K562 (cell line): ENCODE data around the gene FADD. TPM values are rescaled to one million over a fixed set of nuclear protein-coding genes. Genes with fewer than 3 reads are reported as not detected.

ENCODE experiments used
- ATAC-seq: fragments of 200-7000 bp; cut with Tn5 transposase; 3 replicates; pipeline ENCODE4 v1.9.1; 2020; ENCODE audit warnings: moderate library complexity
- BruUV-seq: library from RNA; stranded (reverse); fragments of 400-500 nt; replicated peaks from 2 replicates; lab custom pipeline; 2021; lab: Mats Ljungman, UMichigan
- CTCF ChIA-PET: fragments of 300-600 bp; formaldehyde crosslinking; extraction: SDS; loops from one replicate; lab custom pipeline; 2021; ENCODE audit warnings: low intra/inter-chr PET ratio; lab: Yijun Ruan, JAX
- POLR2A ChIA-PET: fragments of 300-600, 350-650 bp; sonication (Branson Sonifier 250); formaldehyde crosslinking; extraction: SDS; loops from one replicate; lab custom pipeline; 2021; ENCODE audit warnings: antibody characterized with exemption, inconsistent platforms; lab: Yijun Ruan, JAX
- DNase-seq, 4 experiments: peaks; one replicate each; pipeline versions ENCODE4 v3.0.0 to v3.0.0-alpha.2; 2011 to 2018; ENCODE audit warnings: low spot score in 3 of 4, mixed read lengths in 3 of 4; ENCODE audit errors: extremely low read depth in 1 of 4
- FAIRE-seq: peaks from 2 replicates; lab custom pipeline; 2011; peaks lifted over from hg19 to GRCh38; lab: Jason Lieb, UNC
- H2AFZ ChIP-seq: 2 replicates; pipeline ENCODE4 v1.6.0; 2011; ENCODE audit warnings: low read depth, low read length, control low read depth, inconsistent platforms
- H3K27ac ChIP-seq: fragments of 200-600 bp; 3 replicates; pipeline ENCODE4 v1.8.0; 2011; ENCODE audit warnings: low read depth, mild to moderate bottlenecking, control low read depth, inconsistent platforms, low read length, moderate library complexity, mixed read lengths; ENCODE audit errors: extremely low read depth
- H3K27me3 ChIP-seq, 2 experiments: fragments of 300-600 bp in 1 of 2; 2 replicates in 1 of 2; 3 replicates in 1 of 2; pipeline versions ENCODE4 v1.6.0 to v1.8.0; 2011; ENCODE audit warnings: inconsistent platforms in 2 of 2, low read length in 2 of 2, mild to moderate bottlenecking in 1 of 2, mixed read lengths in 1 of 2, moderate library complexity in 1 of 2; ENCODE audit not compliant: control insufficient read depth in 2 of 2, insufficient read depth in 2 of 2
- H3K36me3 ChIP-seq: fragments of 300-600 bp; 3 replicates; pipeline ENCODE4 v1.8.0; 2011; ENCODE audit warnings: mild to moderate bottlenecking, low read length, inconsistent platforms; ENCODE audit not compliant: control insufficient read depth, insufficient read depth
- H3K4me1 ChIP-seq, 2 experiments: fragments of 200-600 bp in 1 of 2; replicated peaks in 1 of 2; 2 replicates in 1 of 2; 3 replicates in 1 of 2; pipeline versions ENCODE4 v1.5.1 to v1.8.0; 2011; ENCODE audit warnings: inconsistent platforms in 2 of 2, low read length in 2 of 2, mild to moderate bottlenecking in 1 of 2, mixed read lengths in 1 of 2, moderate library complexity in 1 of 2; ENCODE audit not compliant: control insufficient read depth in 2 of 2, insufficient read depth in 2 of 2
- H3K4me2 ChIP-seq: 2 replicates; pipeline ENCODE4 v1.6.1; 2011; ENCODE audit warnings: low read length, control low read depth, inconsistent platforms, mixed read lengths; ENCODE audit not compliant: insufficient read depth
- H3K4me3 ChIP-seq: fragments of 200-600 bp; sonication (generic), shearing (Covaris generic); 2 replicates; pipeline ENCODE4 v1.5.1; 2016; ENCODE audit warnings: control low read depth, inconsistent platforms
- H3K79me2 ChIP-seq: fragments of 200-600 bp; 3 replicates; pipeline ENCODE4 v1.8.0; 2011; ENCODE audit warnings: low read length, inconsistent platforms; ENCODE audit not compliant: control insufficient read depth, insufficient read depth
- H3K9ac ChIP-seq, 2 experiments: 2 replicates each; pipeline versions ENCODE4 v1.6.0 to v1.6.1; 2011; ENCODE audit warnings: low read depth in 2 of 2, low read length in 2 of 2, control low read depth in 1 of 2, inconsistent platforms in 1 of 2, mild to moderate bottlenecking in 1 of 2, mixed read lengths in 1 of 2; ENCODE audit not compliant: insufficient read depth in 1 of 2
- H3K9me1 ChIP-seq: one replicate; pipeline ENCODE4 v1.6.0; 2011; ENCODE audit warnings: inconsistent platforms, mild to moderate bottlenecking, low read length, moderate library complexity; ENCODE audit not compliant: control insufficient read depth, insufficient read depth
- H3K9me3 ChIP-seq: replicated peaks from 2 replicates; pipeline ENCODE4 v1.5.1; 2011; ENCODE audit warnings: low read depth, low read length, inconsistent platforms; ENCODE audit not compliant: control insufficient read depth, insufficient read depth
- H4K20me1 ChIP-seq: replicated peaks from 2 replicates; pipeline ENCODE4 v1.6.1; 2011; ENCODE audit warnings: low read length, inconsistent platforms, mixed read lengths; ENCODE audit not compliant: control insufficient read depth, insufficient read depth
- CTCF ChIP-seq, 3 experiments: IDR thresholded peaks in 2 of 3; conservative IDR thresholded peaks in 1 of 3; 2 replicates each; pipeline ENCODE4 v1.5.1; 2011 to 2012; ENCODE audit warnings: low read length in 3 of 3, mild to moderate bottlenecking in 3 of 3, control low read depth in 2 of 3, improper control_type of control experiment in 1 of 3, inconsistent platforms in 1 of 3, low read depth in 1 of 3, mixed read lengths in 1 of 3, moderate library complexity in 1 of 3; ENCODE audit not compliant: insufficient read depth in 2 of 3
- HNRNPL ChIP-seq: fragments of 200-400 bp; formaldehyde crosslinking; IDR thresholded peaks from 2 replicates; pipeline ENCODE4 v1.6.1; 2017; ENCODE audit warnings: low read depth, mild to moderate bottlenecking, low read length
- RAD21 ChIP-seq, 2 experiments: fragments of 250-450 bp in 1 of 2; fragments of 450-650 bp in 1 of 2; sonication (Bioruptor Pico) in 1 of 2; formaldehyde crosslinking in 1 of 2; IDR thresholded peaks in 1 of 2; conservative IDR thresholded peaks in 1 of 2; 2 replicates each; pipeline versions ENCODE4 v1.4.0 to v1.8.0; 2020 to 2022; ENCODE audit warnings: mild to moderate bottlenecking in 2 of 2, moderate library complexity in 1 of 2
- STAG1 ChIP-seq: sonication (generic); formaldehyde crosslinking; IDR thresholded peaks from 2 replicates; pipeline ENCODE4 v1.5.0; 2020; ENCODE audit warnings: missing genetic modification reagents, borderline replicate concordance
- WGBS: fragments of 100-300 bp; shearing (Covaris generic); methylation state at CpG from one replicate; pipeline ENCODE4 v1.1.6; 2016; ENCODE audit warnings: low coverage, mixed read lengths; ENCODE audit not compliant: insufficient coverage; ENCODE audit errors: missing lambda C conversion rate; 5-methylcytosine and 5-hydroxymethylcytosine counted together
- in situ Hi-C: fragments of 300-500 bp; cut with MboI; formaldehyde crosslinking; loops from 4 replicates; pipeline ENCODE4 v1.15.0; 2018; ENCODE audit warnings: inconsistent platforms, mixed read lengths
- intact Hi-C: fragments of 100-400 bp; cut with micrococcal nuclease; formaldehyde crosslinking; loops from 2 replicates; pipeline ENCODE4 v1.14.2; 2022
- polyA plus RNA-seq, 8 experiments: library from polyadenylated mRNA; depleted of rRNA in 4 of 8; stranded (reverse) in 5 of 8; unstranded in 3 of 8; fragments of >200 nt; fragmentation: Nextera tagmentation in 2 of 8; fragmentation: Illumina TruSeq in 1 of 8; extraction: Ambion mirVana in 2 of 8; extraction: Trizol in 1 of 8; gene quantifications; 2 replicates each; pipeline versions ENCODE4 v1.2.1 to v1.2.3, GENCODE V29; 2011 to 2014; ENCODE audit warnings: inconsistent platforms in 1 of 8, missing spikeins in 1 of 8
- total RNA-seq, 7 experiments: library from RNA; depleted of rRNA in 6 of 7; stranded (reverse); fragments of >200 nt in 6 of 7; fragmentation: Illumina TruSeq in 2 of 7; extraction: Trizol in 2 of 7; gene quantifications; 2 replicates each; pipeline versions ENCODE4 v1.2.1 to v1.2.3, GENCODE V29; 2011 to 2021; ENCODE audit warnings: low replicate concordance in 1 of 7

The FADD gene
- total and polyA plus RNA-seq, 9 of the 15 experiments (the other 6 are each of a cell fraction or from before 2014, with no cell fraction given) = 0.29 to 26.9 (median 20.4) TPM

GRCh38 chr11:70158201-70158600 is 44.9 kb upstream of the FADD start:
- POLR2A ChIA-PET = no interaction called here
- no peaks in the 10 kb centered on the region for H3K9me1 ChIP-seq
- H2AFZ ChIP-seq = no peak overlapping the region
- under 1% methylated on average over 8 of the region's 8 CpGs for WGBS
- ATAC-seq (peak; percentile 92), DNase-seq (peak; percentile 43 to 58 (median 44))
- in situ Hi-C loops (no loop called here), intact Hi-C loops (no loop called here)
- no peaks in the 10 kb centered on the region for H3K79me2 ChIP-seq
- no peaks in the 10 kb centered on the region for H3K9me3 ChIP-seq
- H3K27ac ChIP-seq = no peak overlapping the region
- TF ChIP-seq CTCF (IDR thresholded peaks at IDR 0.05 in 2 of 3, conservative IDR thresholded peaks at IDR 0.05 in 1 of 3; ENCODE audit: insufficient read depth in 2 of 3, low read depth in 1 of 3, low read length in 3 of 3) = peak; percentile 55 to 69 (median 64)
- TF ChIP-seq RAD21 (CRISPR knock-in tag; conservative IDR thresholded peaks at IDR 0.05 in 1 of 2, IDR thresholded peaks at IDR 0.05 in 1 of 2) = peak; percentile 12 to 55; a peak in 2 of 4 replicates
- TF ChIP-seq HNRNPL = no peak
- peak; percentile 44; the same call in 1 of the 2 replicates for TF ChIP-seq STAG1 (CRISPR knock-in tag)
- TF ChIP-seq, all 486 proteins: peak for 3
- Histone ChIP-seq H3K4me2 (no peak overlapping the region), H3K4me3 (no peak overlapping the region), H3K4me1 (peaks cover 0 to 15% of the 10 kb centered on the region in 2 experiments; a peak in 1 of 5 replicates), H3K27me3 (peaks cover 39 to 77% of the 10 kb centered on the region in 2 experiments), H3K36me3 (no peaks in the 10 kb centered on the region), H3K9ac (no peak overlapping the region), H4K20me1 (peaks cover 6% of the 10 kb centered on the region; the same call in 1 of the 2 replicates)
- CTCF ChIA-PET = no interaction called here
- FAIRE-seq = peak; percentile 52
- BruUV-seq = no TSS peak
